Upper lobe of left lung (tissue), 6 donors: ENCODE results near the gene TPM1. TPM values are rescaled to one million over a fixed set of nuclear protein-coding genes. Genes with fewer than 3 reads are reported as not detected.

ENCODE experiments used
- ATAC-seq, 2 donors: fragments of 200-7000 bp; cut with Tn5 transposase; one replicate each; pipeline ENCODE4 v1.9.1; 2022; ENCODE audit warnings: mild to moderate bottlenecking in 2 of 2, moderate library complexity in 2 of 2; ENCODE audit not compliant: low FRiP score in 2 of 2
- DNase-seq, 2 donors: peaks; one replicate each; pipeline ENCODE4 v3.0.0-alpha.2; 2019 to 2020
- H3K27ac ChIP-seq, 4 donors: fragments of 200-600 bp; sonication (generic); one replicate each; pipeline ENCODE4 v1.5.1; 2016 to 2019
- H3K27me3 ChIP-seq, 4 donors: fragments of 200-600 bp; sonication (generic); one replicate each; pipeline ENCODE4 v1.5.1; 2017 to 2019
- H3K36me3 ChIP-seq, 4 donors: fragments of 200-600 bp; sonication (generic); one replicate each; pipeline ENCODE4 v1.5.1; 2016 to 2019
- H3K4me1 ChIP-seq, 4 donors: fragments of 200-600 bp; sonication (generic); one replicate each; pipeline ENCODE4 v1.5.1; 2018 to 2019
- H3K4me3 ChIP-seq, 4 donors: fragments of 200-600 bp; sonication (generic); one replicate each; pipeline ENCODE4 v1.5.1; 2017 to 2019; ENCODE audit warnings: mild to moderate bottlenecking in 2 of 4, moderate library complexity in 1 of 4
- H3K9me3 ChIP-seq, 4 donors: fragments of 200-600 bp; sonication (generic); one replicate each; pipeline ENCODE4 v1.5.1; 2018 to 2019
- CTCF ChIP-seq, 6 experiments: fragments of 450-650 bp in 4 of 6; fragments of 200-600 bp in 2 of 6; sonication (generic) in 2 of 6; IDR thresholded peaks; one replicate each; pipeline ENCODE4 v1.5.1; 2016 to 2019; ENCODE audit warnings: antibody characterized with exemption in 6 of 6
- EP300 ChIP-seq, 4 donors: sonication (generic); formaldehyde crosslinking; IDR thresholded peaks; one replicate each; pipeline ENCODE4 v1.5.1; 2017; ENCODE audit warnings: antibody characterized with exemption in 4 of 4, control low read depth in 2 of 4
- POLR2A ChIP-seq, 4 donors: fragments of 450-650 bp; IDR thresholded peaks; one replicate each; pipeline ENCODE4 v1.5.1; 2016 to 2017; ENCODE audit warnings: antibody characterized with exemption in 4 of 4, mild to moderate bottlenecking in 2 of 4
- POLR2AphosphoS5 ChIP-seq, 2 donors: sonication (generic); formaldehyde crosslinking; IDR thresholded peaks; one replicate each; pipeline ENCODE4 v1.5.1; 2017; ENCODE audit warnings: antibody characterized with exemption in 2 of 2
- WGBS, 2 donors: methylation state at CpG; one replicate each; pipeline ENCODE4 v1.1.5; 2017 to 2018; 5-methylcytosine and 5-hydroxymethylcytosine counted together
- total RNA-seq, 6 donors: library from RNA; depleted of rRNA in 4 of 6; stranded (reverse); fragments of >200 nt in 4 of 6; gene quantifications; one replicate each; pipeline versions ENCODE4 v1.1.0 to v1.2.1, GENCODE V29; 2016 to 2021
- donor health status: DM: no; HTN: no; CAD: no; lungs with moderate emphysema.
- donor health status: DM: no; HTN: yes; CAD: no; lungs with severe emphysema.

TPM1 gene
- total RNA-seq, 6 donors from 2014 or later: 144 to 343 (median 254) TPM

GRCh38 chr15:62997441-62997840 is 45.1 kb upstream of the TPM1 start:
- 88 to 99% methylated on average over 3 of the region's 3 CpGs for WGBS, 2 donors
- H3K4me1 ChIP-seq: no peaks in the 10 kb centered on the region
- no peaks in the 10 kb centered on the region for H3K27me3 ChIP-seq
- H3K9me3 ChIP-seq: no peaks in the 10 kb centered on the region
- DNase-seq (no peak), ATAC-seq (no peak)
- no peak for TF ChIP-seq POLR2AphosphoS5 (IDR thresholded peaks at IDR 0.05)
- no peaks in the 10 kb centered on the region for H3K36me3 ChIP-seq
- H3K4me3 ChIP-seq: no peak overlapping the region
- no peak overlapping the region for H3K27ac ChIP-seq

GRCh38 chr15:62998262-62998890 is 44.2 kb upstream of the TPM1 start:
- Histone ChIP-seq H3K27ac (no peak overlapping the region), H3K4me3 (no peak overlapping the region), H3K27me3 (no peaks in the 10 kb centered on the region), H3K9me3 (no peaks in the 10 kb centered on the region), H3K36me3 (no peaks in the 10 kb centered on the region), H3K4me1 (no peaks in the 10 kb centered on the region)
- ATAC-seq (no peak), DNase-seq (no peak)
- TF ChIP-seq POLR2AphosphoS5 (IDR thresholded peaks at IDR 0.05): no peak
- no peak for TF ChIP-seq EP300 (IDR thresholded peaks at IDR 0.05)
- no peak for TF ChIP-seq POLR2A (IDR thresholded peaks at IDR 0.05)
- TF ChIP-seq CTCF (IDR thresholded peaks at IDR 0.05): no peak
- 95 to 96% methylated on average over 6 of the region's 6 CpGs for WGBS, 2 donors

GRCh38 chr15:62999178-62999577 is 43.4 kb upstream of the TPM1 start:
- H3K27me3 ChIP-seq: no peaks in the 10 kb centered on the region
- 93 to 97% methylated on average over 4 of the region's 4 CpGs for whole genome bisulfite sequencing, 2 donors
- TF ChIP-seq POLR2AphosphoS5 (IDR thresholded peaks at IDR 0.05) (no peak), CTCF (IDR thresholded peaks at IDR 0.05) (no peak), EP300 (IDR thresholded peaks at IDR 0.05) (no peak), POLR2A (IDR thresholded peaks at IDR 0.05) (no peak)
- no peak overlapping the region for H3K4me3 ChIP-seq
- no peak overlapping the region for H3K27ac ChIP-seq
- DNase-seq (no peak), ATAC-seq (no peak)
- H3K36me3 ChIP-seq: no peaks in the 10 kb centered on the region
- H3K9me3 ChIP-seq: no peaks in the 10 kb centered on the region
- no peaks in the 10 kb centered on the region for H3K4me1 ChIP-seq

GRCh38 chr15:62999923-63000561 is 42.5 kb upstream of the TPM1 start:
- no peak for TF ChIP-seq CTCF (IDR thresholded peaks at IDR 0.05)
- no peak for TF ChIP-seq EP300 (IDR thresholded peaks at IDR 0.05)
- TF ChIP-seq POLR2AphosphoS5 (IDR thresholded peaks at IDR 0.05): no peak
- TF ChIP-seq POLR2A (IDR thresholded peaks at IDR 0.05): no peak
- Histone ChIP-seq H3K9me3 (no peaks in the 10 kb centered on the region), H3K27ac (no peak overlapping the region), H3K27me3 (no peaks in the 10 kb centered on the region), H3K36me3 (no peaks in the 10 kb centered on the region), H3K4me1 (no peaks in the 10 kb centered on the region), H3K4me3 (no peak overlapping the region)
- ATAC-seq: no peak
- 76 to 80% methylated on average over 8 to 12 of the region's 12 CpGs for WGBS, 2 donors
- peak in 1 of 2 donors; percentile 52 for DNase-seq

GRCh38 chr15:63000706-63001105 is 41.8 kb upstream of the TPM1 start:
- Histone ChIP-seq H3K4me1 (no peaks in the 10 kb centered on the region), H3K27me3 (no peaks in the 10 kb centered on the region), H3K36me3 (no peaks in the 10 kb centered on the region), H3K9me3 (no peaks in the 10 kb centered on the region), H3K4me3 (no peak overlapping the region), H3K27ac (no peak overlapping the region)
- no peak for ATAC-seq
- TF ChIP-seq POLR2A (IDR thresholded peaks at IDR 0.05) (no peak), EP300 (IDR thresholded peaks at IDR 0.05) (no peak), POLR2AphosphoS5 (IDR thresholded peaks at IDR 0.05) (no peak), CTCF (IDR thresholded peaks at IDR 0.05) (no peak)
- DNase-seq: no peak
- 76 to 80% methylated on average over 3 of the region's 3 CpGs for WGBS, 2 donors
